Neuronal stem cell (in vitro differentiated cells): ENCODE results near the gene RLBP1.

ENCODE experiments used
- DNase-seq: peaks from one replicate; pipeline ENCODE4 v3.0.0-alpha.2; 2013; ENCODE audit warnings: low spot score
- H2AFZ ChIP-seq: one replicate; pipeline ENCODE4 v1.6.1; 2013; ENCODE audit warnings: mild to moderate bottlenecking, low read length, inconsistent platforms
- H2AK5ac ChIP-seq: 2 replicates; pipeline ENCODE4 v1.6.1; 2013; ENCODE audit warnings: low read depth, mild to moderate bottlenecking, inconsistent platforms, low read length, moderate library complexity, mixed read lengths
- H2BK120ac ChIP-seq: 2 replicates; pipeline ENCODE4 v1.6.1; 2013; ENCODE audit warnings: low read depth, mild to moderate bottlenecking, inconsistent platforms, low read length, moderate library complexity, mixed read lengths
- H2BK12ac ChIP-seq: one replicate; pipeline ENCODE4 v1.6.1; 2013; ENCODE audit warnings: low read length, inconsistent platforms
- H2BK15ac ChIP-seq: 2 replicates; pipeline ENCODE4 v1.6.1; 2013; ENCODE audit warnings: mild to moderate bottlenecking, low read length, inconsistent platforms, mixed read lengths
- H2BK5ac ChIP-seq: one replicate; pipeline ENCODE4 v1.6.1; 2013; ENCODE audit warnings: inconsistent platforms, mild to moderate bottlenecking, low read length, moderate library complexity
- H3K14ac ChIP-seq: one replicate; pipeline ENCODE4 v1.6.1; 2013; ENCODE audit warnings: low read length, inconsistent platforms
- H3K18ac ChIP-seq: 2 replicates; pipeline ENCODE4 v1.6.1; 2013; ENCODE audit warnings: low read length, inconsistent platforms
- H3K23ac ChIP-seq: 2 replicates; pipeline ENCODE4 v1.6.1; 2013; ENCODE audit warnings: low read depth, mild to moderate bottlenecking, mixed read lengths, low read length, inconsistent platforms; ENCODE audit not compliant: poor library complexity
- H3K27ac ChIP-seq: replicated peaks from 3 replicates; pipeline ENCODE4 v1.5.1; 2013; ENCODE audit warnings: low read length, inconsistent platforms
- H3K27me3 ChIP-seq, 3 experiments: 2 replicates each; pipeline ENCODE4 v1.6.1; 2013; ENCODE audit warnings: low read length in 3 of 3, mild to moderate bottlenecking in 2 of 3, inconsistent platforms in 1 of 3, low read depth in 1 of 3, mixed read lengths in 1 of 3, moderate library complexity in 1 of 3; ENCODE audit not compliant: control insufficient read depth in 3 of 3, insufficient read depth in 3 of 3
- H3K36me3 ChIP-seq, 2 donors: replicated peaks in 1 of 2; 2 replicates each; pipeline ENCODE4 v1.6.1; 2013; ENCODE audit warnings: low read length in 2 of 2; ENCODE audit not compliant: control insufficient read depth in 2 of 2, insufficient read depth in 2 of 2
- H3K4ac ChIP-seq: 2 replicates; pipeline ENCODE4 v1.6.1; 2013; ENCODE audit warnings: inconsistent platforms, mild to moderate bottlenecking, low read length, moderate library complexity
- H3K4me1 ChIP-seq, 2 donors: 1 replicate in 1 of 2; 2 replicates in 1 of 2; pipeline ENCODE4 v1.6.1; 2013; ENCODE audit warnings: low read length in 2 of 2, low read depth in 1 of 2; ENCODE audit not compliant: control insufficient read depth in 2 of 2, insufficient read depth in 1 of 2
- H3K4me2 ChIP-seq: one replicate; pipeline ENCODE4 v1.6.1; 2013; ENCODE audit warnings: mild to moderate bottlenecking, low read length, inconsistent platforms; ENCODE audit not compliant: insufficient read depth, poor library complexity, severe bottlenecking
- H3K4me3 ChIP-seq, 2 donors: 2 replicates each; pipeline ENCODE4 v1.5.1; 2013; ENCODE audit warnings: low read length in 2 of 2, mild to moderate bottlenecking in 2 of 2, inconsistent platforms in 1 of 2, moderate library complexity in 1 of 2
- H3K79me1 ChIP-seq: one replicate; pipeline ENCODE4 v1.6.1; 2013; ENCODE audit warnings: low read depth, mild to moderate bottlenecking, inconsistent platforms, low read length, moderate library complexity
- H3K9ac ChIP-seq: one replicate; pipeline ENCODE4 v1.6.1; 2013; ENCODE audit warnings: mild to moderate bottlenecking, low read depth, low read length, inconsistent platforms; ENCODE audit not compliant: poor library complexity
- H3K9me3 ChIP-seq, 2 donors: replicated peaks in 1 of 2; 2 replicates each; pipeline versions ENCODE3 to v1.6.1; 2013; ENCODE audit warnings: low read length in 2 of 2, mild to moderate bottlenecking in 2 of 2, inconsistent platforms in 1 of 2, low read depth in 1 of 2, mixed read lengths in 1 of 2, moderate library complexity in 1 of 2; ENCODE audit not compliant: control insufficient read depth in 2 of 2, insufficient read depth in 1 of 2
- H4K8ac ChIP-seq: one replicate; pipeline ENCODE4 v1.6.1; 2013; ENCODE audit warnings: low read depth, mild to moderate bottlenecking, inconsistent platforms, low read length, moderate library complexity
- H4K91ac ChIP-seq: one replicate; pipeline ENCODE4 v1.6.1; 2013; ENCODE audit warnings: low read length, low read depth, mild to moderate bottlenecking, inconsistent platforms; ENCODE audit not compliant: poor library complexity
- WGBS, 2 donors: extraction: QIAGEN DNeasy Blood & Tissue Kit; methylation state at CpG; one replicate each; pipeline ENCODE4 v1.1.7; 2013; ENCODE audit warnings: missing lambda C conversion rate in 2 of 2, mixed read lengths in 1 of 2; ENCODE audit not compliant: insufficient read length in 2 of 2, insufficient replicate concordance in 1 of 2; ENCODE audit errors: extremely low coverage in 2 of 2; 5-methylcytosine and 5-hydroxymethylcytosine counted together

The RLBP1 gene

GRCh38 chr15:89201465-89202005 is 19.8 kb downstream of the RLBP1 start:
- peaks cover 26 to 34% of the 10 kb centered on the region in 2 donors for H3K4me1 ChIP-seq
- H3K9me3 ChIP-seq = no peaks in the 10 kb centered on the region
- no peak overlapping the region for H3K27ac ChIP-seq
- H3K23ac ChIP-seq = no peak overlapping the region
- H4K8ac ChIP-seq = no peak overlapping the region
- H2AFZ ChIP-seq = no peak overlapping the region
- H3K4ac ChIP-seq = no peak overlapping the region
- no peak overlapping the region for H3K4me2 ChIP-seq
- no peak overlapping the region for H3K9ac ChIP-seq
- DNase-seq = no peak
- no peaks in the 10 kb centered on the region for H3K36me3 ChIP-seq
- WGBS, 2 donors = no CpG with 5 or more reads among the region's 20 CpGs
- no peak overlapping the region for H2BK120ac ChIP-seq
- no peak overlapping the region for H2BK15ac ChIP-seq
- no peaks in the 10 kb centered on the region for H3K79me1 ChIP-seq
- no peak overlapping the region for H2BK5ac ChIP-seq
- no peak overlapping the region for H3K4me3 ChIP-seq
- no peak overlapping the region for H2BK12ac ChIP-seq
- H4K91ac ChIP-seq = no peak overlapping the region
- H3K14ac ChIP-seq = no peak overlapping the region
- no peaks in the 10 kb centered on the region for H3K27me3 ChIP-seq
- peak overlapping the region; percentile 40 for H2AK5ac ChIP-seq
- H3K18ac ChIP-seq = no peak overlapping the region

GRCh38 chr15:89200182-89200581 is 21.2 kb downstream of the RLBP1 start:
- Histone ChIP-seq H3K4me2 (no peak overlapping the region), H2BK5ac (no peak overlapping the region), H3K14ac (no peak overlapping the region), H2AK5ac (no peak overlapping the region), H3K4ac (no peak overlapping the region), H2BK15ac (no peak overlapping the region), H3K27me3 (no peaks in the 10 kb centered on the region), H3K4me3 (no peak overlapping the region), H2AFZ (no peak overlapping the region), H4K8ac (no peak overlapping the region), H3K4me1 (peaks cover 31 to 43% of the 10 kb centered on the region in 2 donors), H3K79me1 (no peaks in the 10 kb centered on the region), H4K91ac (no peak overlapping the region), H3K18ac (peak overlapping the region; percentile 63), H3K9ac (peak overlapping the region; percentile 5), H3K27ac (peak overlapping the region; percentile 48), H2BK12ac (no peak overlapping the region), H2BK120ac (no peak overlapping the region), H3K23ac (no peak overlapping the region), H3K36me3 (peaks cover 0 to 3% of the 10 kb centered on the region in 2 donors), H3K9me3 (no peaks in the 10 kb centered on the region)
- DNase-seq = no peak
- WGBS, 2 donors = no CpG with 5 or more reads among the region's 12 CpGs

GRCh38 chr15:89199746-89200145 is 21.6 kb downstream of the RLBP1 start:
- H4K91ac ChIP-seq = no peak overlapping the region
- no peak overlapping the region for H3K4me2 ChIP-seq
- no peak overlapping the region for H2BK12ac ChIP-seq
- no peaks in the 10 kb centered on the region for H3K27me3 ChIP-seq
- no peak overlapping the region for H3K14ac ChIP-seq
- H3K36me3 ChIP-seq = peaks cover 0 to 6% of the 10 kb centered on the region in 2 donors
- no peak overlapping the region for H3K4ac ChIP-seq
- H3K79me1 ChIP-seq = no peaks in the 10 kb centered on the region
- no peak overlapping the region for H2AK5ac ChIP-seq
- no peak overlapping the region for H2BK5ac ChIP-seq
- H3K27ac ChIP-seq = peak overlapping the region; percentile 53
- peak overlapping the region; percentile 57 for H2AFZ ChIP-seq
- H4K8ac ChIP-seq = no peak overlapping the region
- DNase-seq = no peak
- H3K9me3 ChIP-seq = no peaks in the 10 kb centered on the region
- H3K9ac ChIP-seq = peak overlapping the region; percentile 53
- peaks cover 33 to 43% of the 10 kb centered on the region in 2 donors for H3K4me1 ChIP-seq
- no peak overlapping the region for H3K23ac ChIP-seq
- H2BK120ac ChIP-seq = no peak overlapping the region
- H2BK15ac ChIP-seq = no peak overlapping the region
- no peak overlapping the region for H3K4me3 ChIP-seq
- no CpG with 5 or more reads among the region's 6 CpGs for WGBS, 2 donors
- peak overlapping the region; percentile 15 for H3K18ac ChIP-seq

- DNase-seq = no peak
- Histone ChIP-seq H3K79me1 (no peaks in the 10 kb centered on the region), H3K27ac (peak overlapping the region; percentile 53)
Observed at GRCh38 chr15:89198934-89199333, 22.4 kb downstream of the RLBP1 start.

More at GRCh38 chr15:89198934-89199333, 22.4 kb downstream of the RLBP1 start:
- WGBS, 2 donors = no CpG with 5 or more reads among the region's 3 CpGs
- Histone ChIP-seq H3K23ac (no peak overlapping the region), H3K9ac (no peak overlapping the region), H3K4me1 (peaks cover 33 to 43% of the 10 kb centered on the region in 2 donors), H3K4me3 (no peak overlapping the region), H2AFZ (peak overlapping the region; percentile 57), H2BK5ac (no peak overlapping the region), H3K36me3 (peaks cover 0 to 11% of the 10 kb centered on the region in 2 donors), H3K27me3 (no peaks in the 10 kb centered on the region), H4K91ac (no peak overlapping the region), H3K4me2 (no peak overlapping the region), H3K18ac (no peak overlapping the region), H3K4ac (no peak overlapping the region), H3K9me3 (no peaks in the 10 kb centered on the region), H2BK15ac (no peak overlapping the region), H2BK12ac (no peak overlapping the region), H3K14ac (no peak overlapping the region), H2AK5ac (no peak overlapping the region), H4K8ac (no peak overlapping the region), H2BK120ac (no peak overlapping the region)
